ENCODE measurements around the gene L1CAM. TPM values are rescaled to one million over a fixed set of nuclear protein-coding genes. Genes with fewer than 3 reads are reported as not detected.

Gene L1CAM
- total and polyA plus RNA-seq, 2 of the 8 experiments (the other 6 are each of a cell fraction or from before 2014, with no cell fraction given), result 11.0 to 43.0 TPM

DNA sequence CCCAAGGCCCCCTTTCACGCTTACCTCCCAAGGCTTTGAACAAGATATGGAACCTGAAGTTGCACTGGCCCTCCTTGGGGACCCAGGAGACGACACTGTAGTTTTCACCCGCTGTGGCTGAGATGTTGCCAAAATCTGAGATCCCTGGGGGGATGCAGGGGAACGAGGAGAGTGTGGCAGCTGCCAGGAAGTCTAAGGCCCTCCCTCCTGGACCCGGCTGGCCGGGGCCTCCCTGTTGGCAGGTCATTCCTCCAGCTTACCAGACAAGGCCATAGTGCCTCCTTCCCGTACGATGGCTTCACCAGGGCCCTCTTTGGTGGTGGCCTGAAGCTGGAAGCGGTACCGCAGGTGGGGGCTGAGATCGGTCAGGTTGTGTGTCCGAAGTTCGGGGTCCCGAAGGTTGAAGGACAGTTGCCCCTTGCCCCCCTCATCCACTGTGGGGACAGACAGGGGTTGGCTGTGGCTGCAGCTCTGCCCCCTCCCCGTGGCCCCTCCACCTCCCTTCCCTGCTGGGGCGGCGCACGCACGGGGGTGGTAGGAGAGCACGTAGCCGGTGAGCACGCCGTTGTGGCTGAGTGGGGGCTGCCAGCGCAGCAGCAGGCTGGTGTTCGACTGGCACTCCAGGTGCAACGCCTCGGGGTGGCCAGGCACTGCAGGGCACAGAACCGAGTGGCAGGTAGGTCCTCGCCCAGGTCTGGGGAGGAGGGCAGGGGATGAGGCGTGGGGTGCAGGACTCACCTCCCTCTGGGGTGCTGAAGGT is 21.2 kb downstream of the L1CAM start:
- H2AFZ ChIP-seq (ENCODE audit: low read length), result no peak overlapping the region
- DNase-seq (ENCODE audit: low read depth in 1 of 2, low spot score in 2 of 2) (no peak), FAIRE-seq (no peak)
- POLR2A ChIA-PET (ENCODE audit: partially characterized antibody), result interaction anchor here (1.4 kb wide), 2 partner anchors 14 to 19 kb away, joined by 3 read pairs; no protein-coding TSS in a partner anchor
- no peak overlapping the region for H2BK120ac ChIP-seq (replicated peaks; ENCODE audit: low read depth, low read length)
- no peak overlapping the region for H3K14ac ChIP-seq (ENCODE audit: insufficient read length)
- H3K23ac ChIP-seq (ENCODE audit: insufficient read length), result no peak overlapping the region
- no peak overlapping the region for H4K8ac ChIP-seq (ENCODE audit: extremely low read depth, insufficient read depth, low read length)
- no peaks in the 10 kb centered on the region for H3K23me2 ChIP-seq (ENCODE audit: low read depth, low read length)
- H2BK15ac ChIP-seq (ENCODE audit: low read length), result no peak overlapping the region
- no peak overlapping the region for H3K4me3 ChIP-seq (ENCODE audit: extremely low read depth in 1 of 4, insufficient read depth in 2 of 4, low read depth in 3 of 4, low read length in 4 of 4)
- no peak overlapping the region for H3K56ac ChIP-seq (replicated peaks; ENCODE audit: insufficient read length, low read depth, low read length)
- no peaks in the 10 kb centered on the region for H4K20me1 ChIP-seq (replicated peaks in 1 of 2; ENCODE audit: control insufficient read depth in 1 of 2, insufficient read depth in 2 of 2, low read length in 2 of 2)
- H3K9ac ChIP-seq (replicated peaks in 1 of 4; ENCODE audit: extremely low read depth in 1 of 4, low read depth in 3 of 4, low read length in 3 of 4), result no peak overlapping the region
- no peaks in the 10 kb centered on the region for H3K9me3 ChIP-seq (ENCODE audit: insufficient read depth in 2 of 2, low read depth in 1 of 2, low read length in 1 of 2)
- H4K91ac ChIP-seq (replicated peaks; ENCODE audit: insufficient read length, low read length), result no peak overlapping the region
- 100% methylated on average over 3 of the region's 30 CpGs; no CpG with 5 or more reads in 1 of the 2 experiments for WGBS, 2 experiments (ENCODE audit: extremely low coverage in 1 of 2, insufficient coverage in 1 of 2, insufficient read length in 1 of 2, insufficient replicate concordance in 2 of 2, low coverage in 1 of 2, low lambda C conversion rate in 2 of 2, missing lambda C conversion rate in 1 of 2)
- H3K79me1 ChIP-seq (ENCODE audit: low read depth, low read length), result no peaks in the 10 kb centered on the region
- no peak overlapping the region for H3K18ac ChIP-seq (ENCODE audit: extremely low read depth, low read length)
- no peak overlapping the region for H4K5ac ChIP-seq (ENCODE audit: insufficient read length, low read depth, low read length)
- H2BK20ac ChIP-seq (ENCODE audit: low read length), result no peak overlapping the region
- CTCF ChIA-PET (ENCODE audit: partially characterized antibody), result interaction anchor here (1.2 kb wide), 1 partner anchor 14 kb away, joined by 4 read pairs; no protein-coding TSS in a partner anchor
- no peak overlapping the region for H3K27ac ChIP-seq (ENCODE audit: low read depth, low read length)
- H3K4me1 ChIP-seq (replicated peaks in 1 of 4; ENCODE audit: control insufficient read depth in 3 of 4, insufficient read depth in 4 of 4, low read length in 3 of 4), result peaks cover 0 to 16% (median 0%) of the 10 kb centered on the region in 4 experiments; a peak in 3 of 7 replicates
- H3K4ac ChIP-seq (replicated peaks; ENCODE audit: insufficient read length, low read depth, low read length), result no peak overlapping the region
- no peak overlapping the region for H2BK5ac ChIP-seq (ENCODE audit: low read depth, low read length)
- H3K79me2 ChIP-seq (ENCODE audit: control insufficient read depth in 1 of 2, insufficient read depth in 2 of 2, low read length in 2 of 2), result no peaks in the 10 kb centered on the region
- H3K27me3 ChIP-seq (replicated peaks in 1 of 4; ENCODE audit: control insufficient read depth in 3 of 4, extremely low read depth in 1 of 4, insufficient read depth in 3 of 4, low read length in 3 of 4), result no peaks in the 10 kb centered on the region
- H3K36me3 ChIP-seq (ENCODE audit: control insufficient read depth in 2 of 4, insufficient read depth in 4 of 4, low read length in 3 of 4), result peaks cover 0 to 17% (median under 1%) of the 10 kb centered on the region in 4 experiments; a peak in 1 of 8 replicates
- H2BK12ac ChIP-seq (ENCODE audit: low read depth, low read length), result no peak overlapping the region
- no peak overlapping the region for H2AK5ac ChIP-seq (ENCODE audit: low read depth, low read length)
- no peak overlapping the region for H3K4me2 ChIP-seq (ENCODE audit: insufficient read depth in 1 of 2, low read depth in 2 of 2, low read length in 2 of 2)
- no peak for TF ChIP-seq RXRA (IDR thresholded peaks at IDR 0.05; ENCODE audit: insufficient read depth, low read depth, low read length)
- TF ChIP-seq SIX5 (IDR thresholded peaks at IDR 0.05; ENCODE audit: low read depth, low read length), result no peak
- TF ChIP-seq, protein P1, sequence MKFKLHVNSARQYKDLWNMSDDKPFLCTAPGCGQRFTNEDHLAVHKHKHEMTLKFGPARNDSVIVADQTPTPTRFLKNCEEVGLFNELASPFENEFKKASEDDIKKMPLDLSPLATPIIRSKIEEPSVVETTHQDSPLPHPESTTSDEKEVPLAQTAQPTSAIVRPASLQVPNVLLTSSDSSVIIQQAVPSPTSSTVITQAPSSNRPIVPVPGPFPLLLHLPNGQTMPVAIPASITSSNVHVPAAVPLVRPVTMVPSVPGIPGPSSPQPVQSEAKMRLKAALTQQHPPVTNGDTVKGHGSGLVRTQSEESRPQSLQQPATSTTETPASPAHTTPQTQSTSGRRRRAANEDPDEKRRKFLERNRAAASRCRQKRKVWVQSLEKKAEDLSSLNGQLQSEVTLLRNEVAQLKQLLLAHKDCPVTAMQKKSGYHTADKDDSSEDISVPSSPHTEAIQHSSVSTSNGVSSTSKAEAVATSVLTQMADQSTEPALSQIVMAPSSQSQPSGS (IDR thresholded peaks at IDR 0.05; ENCODE audit: low read length), result no peak
- TF ChIP-seq EZH2 (IDR thresholded peaks at IDR 0.05; ENCODE audit: low read depth, low read length, severe bottlenecking), result no peak
- no peak for TF ChIP-seq BACH1 (IDR thresholded peaks at IDR 0.05; ENCODE audit: low read length)
- TF ChIP-seq EP300 (IDR thresholded peaks at IDR 0.05; ENCODE audit: borderline replicate concordance in 1 of 2, low read depth in 2 of 2, low read length in 2 of 2), result no peak
- no peak for TF ChIP-seq SAP30 (IDR thresholded peaks at IDR 0.05; ENCODE audit: insufficient read depth, insufficient replicate concordance, low read length)
- TF ChIP-seq RBBP5 (IDR thresholded peaks at IDR 0.05; ENCODE audit: borderline replicate concordance, low read depth, low read length), result no peak
- no peak for TF ChIP-seq TAF7 (optimal IDR thresholded peaks at IDR 0.05; ENCODE audit: borderline replicate concordance, low read depth, low read length)
- no peak for TF ChIP-seq ZNF274 (IDR thresholded peaks at IDR 0.05; ENCODE audit: borderline replicate concordance, extremely low read depth, low read length)
